Measurements from ENCODE around the gene PSMC1. TPM values are rescaled to one million over a fixed set of nuclear protein-coding genes. Genes with fewer than 3 reads are reported as not detected.

PSMC1 gene
- total and polyA plus RNA-seq, 4 donors, result 47.3 to 89.9 (median 84.8) TPM

- Histone ChIP-seq H3K9me3 (ENCODE audit: control insufficient read depth in 4 of 4, low read length in 3 of 4) (no peaks in the 10 kb centered on the region), H3K27me3 (ENCODE audit: control insufficient read depth in 4 of 4, insufficient read depth in 4 of 4, low read length in 3 of 4) (no peaks in the 10 kb centered on the region), H3K4me3 (ENCODE audit: low read depth in 1 of 3, low read length in 3 of 3) (no peak overlapping the region), H3K9ac (ENCODE audit: low read depth in 1 of 2, low read length in 2 of 2) (no peak overlapping the region), H3K4me1 (ENCODE audit: control insufficient read depth in 4 of 4, insufficient read depth in 4 of 4, low read length in 3 of 4) (peaks cover 0 to 8% (median 4%) of the 10 kb centered on the region in 4 donors), H3K27ac (ENCODE audit: low read depth in 1 of 2, low read length in 2 of 2) (peak overlapping the region; percentile 79 to 81), H3K36me3 (ENCODE audit: control insufficient read depth in 4 of 4, insufficient read depth in 3 of 4, low read depth in 1 of 4, low read length in 3 of 4) (peaks cover 3 to 28% (median 13%) of the 10 kb centered on the region in 4 donors)
- no peak for DNase-seq (ENCODE audit: low spot score)
- TF ChIP-seq, protein P1, sequence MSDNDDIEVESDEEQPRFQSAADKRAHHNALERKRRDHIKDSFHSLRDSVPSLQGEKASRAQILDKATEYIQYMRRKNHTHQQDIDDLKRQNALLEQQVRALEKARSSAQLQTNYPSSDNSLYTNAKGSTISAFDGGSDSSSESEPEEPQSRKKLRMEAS (IDR thresholded peaks at IDR 0.05), result no peak
- TF ChIP-seq RAD21 (IDR thresholded peaks at IDR 0.05) (no peak), HNF4G (IDR thresholded peaks at IDR 0.05) (no peak), HNF4A (conservative IDR thresholded peaks at IDR 0.05) (no peak), ZBTB33 (IDR thresholded peaks at IDR 0.05) (no peak), FOXA1 (IDR thresholded peaks at IDR 0.05) (no peak), SP1 (IDR thresholded peaks at IDR 0.05) (no peak), GABPA (IDR thresholded peaks at IDR 0.05 in 1 of 2, conservative IDR thresholded peaks at IDR 0.05 in 1 of 2) (no peak), CTCF (IDR thresholded peaks at IDR 0.05; ENCODE audit: low read depth, low read length, missing input control) (no peak), EGR1 (IDR thresholded peaks at IDR 0.05; ENCODE audit: low read depth in 2 of 2) (no peak), YY1 (IDR thresholded peaks at IDR 0.05) (no peak), JUND (IDR thresholded peaks at IDR 0.05) (no peak), RXRA (IDR thresholded peaks at IDR 0.05) (no peak), NR2F2 (IDR thresholded peaks at IDR 0.05) (no peak)
- 96% methylated on average over 24 of the region's 24 CpGs for WGBS
Measured at GRCh38 chr14:90277581-90278198, 21.3 kb downstream of the PSMC1 start.

DNA sequence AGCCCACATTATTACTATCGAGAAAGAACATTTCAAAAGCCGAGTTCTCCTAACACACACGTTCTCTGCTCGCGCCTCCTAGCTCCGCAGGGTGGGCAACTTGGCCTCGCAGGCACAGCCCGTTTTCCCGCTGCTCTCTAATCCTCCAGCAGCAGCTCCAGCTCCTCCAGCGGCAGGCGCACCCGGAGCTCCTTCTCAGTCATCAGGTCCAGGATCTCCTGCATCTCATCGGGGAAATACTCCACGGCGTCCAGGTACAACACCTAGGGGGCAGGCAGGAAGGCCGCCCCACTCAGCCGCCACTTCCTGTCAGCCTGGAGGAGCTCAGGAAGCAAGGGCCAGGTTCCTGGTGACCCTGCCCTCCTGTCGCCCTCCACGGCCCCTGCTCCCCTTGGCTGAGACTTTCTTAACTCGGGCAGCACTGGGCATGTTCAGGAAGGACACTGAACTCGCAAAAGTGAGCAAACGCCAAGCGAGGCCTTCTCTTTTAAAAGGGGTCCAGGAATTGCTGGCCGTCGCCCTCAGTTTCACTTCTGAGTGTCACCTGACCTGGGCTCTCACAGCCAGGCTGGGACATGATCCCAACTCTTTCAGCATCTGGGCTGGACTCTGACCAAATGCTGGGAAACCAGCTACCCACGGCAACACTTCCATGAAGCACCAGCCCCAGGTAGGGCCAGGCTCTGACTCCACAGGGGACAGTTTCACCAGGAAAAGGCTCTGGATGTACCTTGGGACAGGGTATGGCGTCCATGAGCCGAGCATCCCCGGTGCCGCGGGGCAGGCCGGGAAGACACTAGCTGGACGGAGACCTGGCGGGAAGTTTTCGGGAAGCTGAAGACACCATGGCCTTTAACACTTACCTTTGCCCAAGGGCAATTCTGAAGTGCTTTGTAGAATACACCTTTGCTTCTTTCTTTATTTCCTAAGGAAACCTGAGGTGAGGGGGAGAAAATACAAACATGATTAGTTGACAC, 22.1 kb downstream of the PSMC1 start:
- Histone ChIP-seq H3K9ac (ENCODE audit: low read depth in 1 of 2, low read length in 2 of 2) (no peak overlapping the region), H3K36me3 (ENCODE audit: control insufficient read depth in 4 of 4, insufficient read depth in 3 of 4, low read depth in 1 of 4, low read length in 3 of 4) (peaks cover 3 to 30% (median 12%) of the 10 kb centered on the region in 4 donors), H3K4me1 (ENCODE audit: control insufficient read depth in 4 of 4, insufficient read depth in 4 of 4, low read length in 3 of 4) (peaks cover 0 to 8% (median 4%) of the 10 kb centered on the region in 4 donors), H3K27me3 (ENCODE audit: control insufficient read depth in 4 of 4, insufficient read depth in 4 of 4, low read length in 3 of 4) (no peaks in the 10 kb centered on the region), H3K9me3 (ENCODE audit: control insufficient read depth in 4 of 4, low read length in 3 of 4) (no peaks in the 10 kb centered on the region), H3K4me3 (ENCODE audit: low read depth in 1 of 3, low read length in 3 of 3) (peak overlapping the region in 2 of 3 donors; percentile 13 to 25), H3K27ac (ENCODE audit: low read depth in 1 of 2, low read length in 2 of 2) (peak overlapping the region; percentile 79 to 81)
- WGBS, result 72% methylated on average over 35 of the region's 35 CpGs
- no peak for DNase-seq (ENCODE audit: low spot score)
- TF ChIP-seq GABPA (IDR thresholded peaks at IDR 0.05 in 1 of 2, conservative IDR thresholded peaks at IDR 0.05 in 1 of 2) (peak in 1 of 2 donors; percentile 61), RXRA (IDR thresholded peaks at IDR 0.05) (peak; percentile 49 to 77), SP1 (IDR thresholded peaks at IDR 0.05) (peak; percentile 47), ATF3 (IDR thresholded peaks at IDR 0.05) (no peak), JUND (IDR thresholded peaks at IDR 0.05) (no peak), EGR1 (IDR thresholded peaks at IDR 0.05; ENCODE audit: low read depth in 2 of 2) (no peak), ZBTB33 (IDR thresholded peaks at IDR 0.05) (peak; percentile 16), CTCF (IDR thresholded peaks at IDR 0.05; ENCODE audit: low read depth, low read length, missing input control) (no peak), RAD21 (IDR thresholded peaks at IDR 0.05) (peak in 1 of 2 donors; percentile 38), NR2F2 (IDR thresholded peaks at IDR 0.05) (no peak), FOXA1 (IDR thresholded peaks at IDR 0.05) (no peak), HNF4A (conservative IDR thresholded peaks at IDR 0.05) (peak; percentile 79 to 80), YY1 (IDR thresholded peaks at IDR 0.05) (peak; percentile 63)
- TF ChIP-seq, protein P1 (IDR thresholded peaks at IDR 0.05), result no peak
